Glutamatergic neuron (in vitro differentiated cells): ENCODE measurements around the gene AHCYL1. TPM values are rescaled to one million over a fixed set of nuclear protein-coding genes. Genes with fewer than 3 reads are reported as not detected.
"Not testable (repeated sequence)": the region's sequence is repeated elsewhere in the genome, so short reads cannot be mapped to it uniquely, and the experiment has no call there.

Source experiments
- DNase-seq: peaks from one replicate; pipeline ENCODE4 v3.0.0; 2022
- H3K27ac Mint-ChIP-seq: one replicate; pipeline ENCODE4 v1.8.0; 2020; ENCODE audit warnings: mild to moderate bottlenecking, mixed read lengths, inconsistent platforms; ENCODE audit not compliant: unreplicated experiment
- H3K27me3 Mint-ChIP-seq: one replicate; pipeline ENCODE4 v1.8.0; 2020; ENCODE audit warnings: mild to moderate bottlenecking, moderate library complexity, mixed read lengths, inconsistent platforms; ENCODE audit not compliant: unreplicated experiment
- H3K36me3 Mint-ChIP-seq: one replicate; pipeline ENCODE4 v1.8.0; 2020; ENCODE audit warnings: mild to moderate bottlenecking, mixed read lengths, inconsistent platforms; ENCODE audit not compliant: unreplicated experiment
- H3K4me1 Mint-ChIP-seq: one replicate; pipeline ENCODE4 v1.8.0; 2020; ENCODE audit warnings: mild to moderate bottlenecking, low read depth, mixed read lengths, inconsistent platforms; ENCODE audit not compliant: unreplicated experiment
- H3K4me3 Mint-ChIP-seq: one replicate; pipeline ENCODE4 v1.8.0; 2020; ENCODE audit warnings: mild to moderate bottlenecking, mixed read lengths, inconsistent platforms; ENCODE audit not compliant: unreplicated experiment
- H3K9me3 Mint-ChIP-seq: one replicate; pipeline ENCODE4 v1.8.0; 2020; ENCODE audit warnings: mild to moderate bottlenecking, moderate library complexity, mixed read lengths, inconsistent platforms; ENCODE audit not compliant: unreplicated experiment
- CTCF ChIP-seq: fragments of 200-600 bp; sonication (generic); IDR thresholded peaks from one replicate; pipeline ENCODE4 v1.5.0; 2021; ENCODE audit not compliant: partially characterized antibody, unreplicated experiment
- total RNA-seq: library from RNA; stranded (reverse); fragmentation: NEBNext Ultra II Directional; extraction: Animal tissue kit (Norgen Biotek cat#: 25700); gene quantifications from one replicate; pipeline ENCODE4 v1.2.1, GENCODE V29; 2021; ENCODE audit not compliant: unreplicated experiment

Gene AHCYL1
- total RNA-seq, 1 donor from 2014 or later = 73.8 TPM

- peaks cover 5% of the 10 kb centered on the region for H3K36me3 Mint-ChIP-seq
- TF ChIP-seq CTCF = no peak
- no peak overlapping the region for H3K4me3 Mint-ChIP-seq
- DNase-seq = no peak
- H3K4me1 Mint-ChIP-seq = no peaks in the 10 kb centered on the region
- H3K9me3 Mint-ChIP-seq = peaks cover 2% of the 10 kb centered on the region
- no peaks in the 10 kb centered on the region for H3K27me3 Mint-ChIP-seq
- no peak overlapping the region for H3K27ac Mint-ChIP-seq
Observed at GRCh38 chr1:110019770-110020169, 35.2 kb downstream of the AHCYL1 start.

DNA sequence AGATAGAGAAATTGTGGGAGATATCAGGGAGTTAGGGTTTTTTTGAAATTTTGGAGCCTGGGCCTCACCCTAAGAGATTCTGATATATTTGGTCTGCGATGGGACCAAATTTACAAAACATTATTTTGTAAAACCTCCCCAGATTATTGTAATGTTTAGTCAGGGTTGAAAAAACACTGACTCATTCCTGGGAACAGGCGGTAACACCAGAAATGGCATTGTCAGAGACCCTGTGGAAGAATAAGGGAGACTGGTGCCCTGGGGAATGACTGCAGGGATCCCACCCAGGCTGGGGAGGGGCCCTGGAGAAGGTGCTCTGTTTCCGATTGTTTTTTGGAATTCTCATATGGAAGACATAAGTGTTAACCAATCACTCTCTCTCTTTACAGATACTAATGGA, 36.7 kb downstream of the AHCYL1 start:
- Mint-ChIP-seq H3K4me3 (no peak overlapping the region), H3K27ac (no peak overlapping the region), H3K36me3 (peaks cover 5% of the 10 kb centered on the region), H3K27me3 (no peaks in the 10 kb centered on the region), H3K9me3 (peaks cover 2% of the 10 kb centered on the region), H3K4me1 (no peaks in the 10 kb centered on the region)
- no peak for TF ChIP-seq CTCF
- DNase-seq = no peak

DNA sequence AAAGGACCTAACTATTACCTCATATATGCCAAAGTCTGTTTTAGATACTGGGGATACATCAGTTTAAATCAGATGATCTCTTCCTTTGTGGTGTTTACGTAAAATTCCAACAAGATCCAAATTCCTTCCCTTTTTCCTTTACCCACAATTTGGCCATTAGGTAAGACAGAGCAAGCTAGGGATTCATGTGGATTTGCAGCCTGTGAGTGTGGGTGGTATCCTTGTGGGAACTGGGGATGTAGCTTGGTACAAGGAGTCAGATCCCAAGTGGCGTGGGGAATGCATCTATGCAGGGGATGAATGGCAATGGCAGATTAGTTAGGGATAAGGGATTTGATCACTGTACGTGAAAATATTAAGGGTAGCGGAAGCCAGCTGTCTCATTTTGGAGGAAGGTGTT, 40.0 kb downstream of the AHCYL1 start:
- no peaks in the 10 kb centered on the region for H3K27me3 Mint-ChIP-seq
- H3K4me1 Mint-ChIP-seq = peaks cover under 1% of the 10 kb centered on the region
- H3K36me3 Mint-ChIP-seq = peaks cover 5% of the 10 kb centered on the region
- no peak for TF ChIP-seq CTCF
- no peak overlapping the region for H3K4me3 Mint-ChIP-seq
- no peak for DNase-seq
- peaks cover 2% of the 10 kb centered on the region for H3K9me3 Mint-ChIP-seq
- H3K27ac Mint-ChIP-seq = no peak overlapping the region

GRCh38 chr1:110030687-110031086, 46.1 kb downstream of the AHCYL1 start:
- H3K27ac Mint-ChIP-seq, H3K27me3 Mint-ChIP-seq, H3K36me3 Mint-ChIP-seq, H3K9me3 Mint-ChIP-seq, DNase-seq, H3K4me3 Mint-ChIP-seq: not testable (repeated sequence)
- H3K4me1 Mint-ChIP-seq = peaks cover 11% of the 10 kb centered on the region

- no peak for DNase-seq
- TF ChIP-seq CTCF = no peak
- no peak overlapping the region for H3K4me3 Mint-ChIP-seq
- H3K9me3 Mint-ChIP-seq = peaks cover 3% of the 10 kb centered on the region
- peaks cover 12% of the 10 kb centered on the region for H3K4me1 Mint-ChIP-seq
- H3K27me3 Mint-ChIP-seq = no peaks in the 10 kb centered on the region
- no peak overlapping the region for H3K27ac Mint-ChIP-seq
- H3K36me3 Mint-ChIP-seq = no peaks in the 10 kb centered on the region
Observed at GRCh38 chr1:110032327-110032726, 47.8 kb downstream of the AHCYL1 start.

GRCh38 chr1:110033421-110033820, 48.9 kb downstream of the AHCYL1 start:
- no peak for DNase-seq
- Mint-ChIP-seq H3K4me3 (no peak overlapping the region), H3K9me3 (peaks cover 3% of the 10 kb centered on the region), H3K27ac (no peak overlapping the region), H3K4me1 (peaks cover 12% of the 10 kb centered on the region), H3K27me3 (no peaks in the 10 kb centered on the region), H3K36me3 (no peaks in the 10 kb centered on the region)
- no peak for TF ChIP-seq CTCF
